Mammary epithelial cell (primary cell): ENCODE results near the gene TNS4.

Source experiments
- EZH2 ChIP-seq: IDR thresholded peaks from 2 replicates; pipeline ENCODE4 v1.6.1; 2012; ENCODE audit warnings: low read length, inconsistent platforms, borderline replicate concordance
- TF ChIP-seq, protein P1 (sequence below), 2 donors: IDR thresholded peaks in 1 of 2; conservative IDR thresholded peaks in 1 of 2; 2 replicates each; pipeline ENCODE4 v1.5.1; 2011 to 2012; ENCODE audit warnings: inconsistent platforms in 2 of 2, low read length in 2 of 2, mild to moderate bottlenecking in 2 of 2, control low read depth in 1 of 2, low read depth in 1 of 2; ENCODE audit not compliant: insufficient read depth in 1 of 2; ENCODE audit errors: extremely low read depth in 1 of 2

DNA sequence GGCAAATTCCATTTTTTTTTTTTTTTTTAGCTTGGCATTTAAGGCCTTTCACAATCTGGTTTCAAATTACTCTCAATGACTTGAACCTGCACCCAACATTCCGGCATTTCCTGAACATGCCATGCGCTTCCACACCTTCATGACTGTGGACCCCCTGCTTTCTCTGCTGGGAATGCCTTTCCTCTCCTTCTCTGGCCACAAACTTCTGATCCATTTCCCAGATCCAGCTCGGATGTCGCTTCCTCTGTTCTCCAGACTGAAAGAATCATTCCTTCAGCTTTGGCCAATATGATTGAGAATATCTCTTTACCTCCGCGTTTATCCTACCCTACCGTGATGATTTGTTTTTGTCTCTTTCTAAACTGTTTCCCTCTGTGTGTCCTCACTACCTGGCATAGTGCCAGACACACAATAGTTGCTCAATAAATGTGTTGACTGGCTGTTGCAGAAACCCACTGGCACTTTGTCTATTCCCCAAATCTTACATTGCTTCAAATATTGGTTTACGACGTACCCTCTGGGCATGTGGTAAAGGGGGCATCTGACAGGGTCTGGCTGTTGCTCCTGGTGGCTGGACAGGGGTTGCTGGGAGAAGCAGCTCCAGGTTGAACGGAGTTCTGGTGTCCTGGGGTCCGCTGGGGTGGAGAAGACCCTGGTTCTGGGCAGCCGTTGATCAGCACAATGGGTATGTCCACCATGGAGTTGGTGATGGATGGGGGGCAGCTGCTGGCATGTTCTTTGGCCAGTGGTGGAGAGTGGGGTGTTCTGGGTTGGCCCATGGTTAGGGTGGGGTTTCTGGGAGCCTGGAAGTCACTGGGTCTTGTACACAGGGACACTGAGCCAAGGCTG, 14.7 kb downstream of the TNS4 start:
- TF ChIP-seq, protein P1, sequence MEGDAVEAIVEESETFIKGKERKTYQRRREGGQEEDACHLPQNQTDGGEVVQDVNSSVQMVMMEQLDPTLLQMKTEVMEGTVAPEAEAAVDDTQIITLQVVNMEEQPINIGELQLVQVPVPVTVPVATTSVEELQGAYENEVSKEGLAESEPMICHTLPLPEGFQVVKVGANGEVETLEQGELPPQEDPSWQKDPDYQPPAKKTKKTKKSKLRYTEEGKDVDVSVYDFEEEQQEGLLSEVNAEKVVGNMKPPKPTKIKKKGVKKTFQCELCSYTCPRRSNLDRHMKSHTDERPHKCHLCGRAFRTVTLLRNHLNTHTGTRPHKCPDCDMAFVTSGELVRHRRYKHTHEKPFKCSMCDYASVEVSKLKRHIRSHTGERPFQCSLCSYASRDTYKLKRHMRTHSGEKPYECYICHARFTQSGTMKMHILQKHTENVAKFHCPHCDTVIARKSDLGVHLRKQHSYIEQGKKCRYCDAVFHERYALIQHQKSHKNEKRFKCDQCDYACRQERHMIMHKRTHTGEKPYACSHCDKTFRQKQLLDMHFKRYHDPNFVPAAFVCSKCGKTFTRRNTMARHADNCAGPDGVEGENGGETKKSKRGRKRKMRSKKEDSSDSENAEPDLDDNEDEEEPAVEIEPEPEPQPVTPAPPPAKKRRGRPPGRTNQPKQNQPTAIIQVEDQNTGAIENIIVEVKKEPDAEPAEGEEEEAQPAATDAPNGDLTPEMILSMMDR (conservative IDR thresholded peaks at IDR 0.05 in 1 of 2, IDR thresholded peaks at IDR 0.05 in 1 of 2; ENCODE audit: extremely low read depth in 1 of 2, insufficient read depth in 1 of 2, low read depth in 1 of 2, low read length in 2 of 2) = no peak
- TF ChIP-seq EZH2 = no peak
